Left ventricle myocardium inferior (tissue), 1 donor: ENCODE measurements around the gene NCKAP5. TPM values are rescaled to one million over a fixed set of nuclear protein-coding genes. Genes with fewer than 3 reads are reported as not detected.

Experiments used
- DNase-seq: peaks from one replicate; pipeline ENCODE4 v3.0.0-alpha.2; 2020
- H3K27ac ChIP-seq: fragments of 200-600 bp; replicated peaks from 2 replicates; pipeline ENCODE4 v1.8.0; 2021
- H3K27me3 ChIP-seq: fragments of 200-600 bp; 2 replicates; pipeline ENCODE4 v1.8.0; 2021; ENCODE audit warnings: low read depth
- H3K36me3 ChIP-seq: fragments of 200-600 bp; 2 replicates; pipeline ENCODE4 v1.8.0; 2021
- H3K4me1 ChIP-seq: fragments of 200-600 bp; 2 replicates; pipeline ENCODE4 v1.8.0; 2021
- H3K4me3 ChIP-seq: fragments of 200-600 bp; 2 replicates; pipeline ENCODE4 v1.8.0; 2021; ENCODE audit warnings: mild to moderate bottlenecking, moderate library complexity
- H3K9me3 ChIP-seq: fragments of 200-600 bp; replicated peaks from 2 replicates; pipeline ENCODE4 v1.8.0; 2021
- intact Hi-C: fragments of 100-400 bp; cut with micrococcal nuclease; formaldehyde crosslinking; loops from one replicate; pipeline ENCODE4 v1.11.0; 2022
- total RNA-seq: library from RNA; stranded (reverse); fragmentation: NEBNext Ultra II Directional; extraction: Animal tissue kit (Norgen Biotek cat#: 25700); gene quantifications from one replicate; pipeline ENCODE4 v1.2.1, GENCODE V29; 2021
- TF ChIP-seq, protein P1 (sequence below): fragments of 200-600 bp; IDR thresholded peaks from 2 replicates; pipeline ENCODE4 v1.8.0; 2021; ENCODE audit warnings: antibody characterized with exemption, mild to moderate bottlenecking, borderline replicate concordance
- donor health status: DM: no; HTN: yes; CAD: no; lungs with severe emphysema.

The NCKAP5 gene
- total RNA-seq, 1 donor from 2014 or later, result 6.0 TPM

DNA sequence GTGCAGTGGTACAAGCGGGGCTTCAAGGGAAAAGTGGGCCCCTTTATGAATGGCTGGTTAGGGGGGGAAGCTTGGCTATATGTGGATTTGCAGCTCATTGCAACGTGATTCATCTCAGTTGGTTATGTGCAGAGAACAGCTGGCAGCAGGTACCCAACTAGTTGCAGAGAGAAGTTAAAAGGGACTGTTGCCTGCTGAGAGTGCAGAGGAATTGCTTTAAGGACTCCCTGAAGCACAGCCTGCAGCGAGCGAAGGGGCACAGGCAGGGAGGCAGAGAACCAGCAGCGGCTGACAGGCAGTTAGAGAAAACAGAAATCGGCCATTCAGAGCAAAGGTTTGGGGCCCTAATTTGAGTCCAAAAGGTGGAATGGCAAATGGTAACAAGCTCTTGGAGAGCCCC, 620.1 kb downstream of the NCKAP5 start:
- Histone ChIP-seq H3K4me1 (no peaks in the 10 kb centered on the region), H3K9me3 (no peaks in the 10 kb centered on the region), H3K4me3 (no peak overlapping the region), H3K27me3 (no peaks in the 10 kb centered on the region), H3K36me3 (no peaks in the 10 kb centered on the region), H3K27ac (no peak overlapping the region)
- intact Hi-C loops, result no loop called here
- TF ChIP-seq, protein P1, sequence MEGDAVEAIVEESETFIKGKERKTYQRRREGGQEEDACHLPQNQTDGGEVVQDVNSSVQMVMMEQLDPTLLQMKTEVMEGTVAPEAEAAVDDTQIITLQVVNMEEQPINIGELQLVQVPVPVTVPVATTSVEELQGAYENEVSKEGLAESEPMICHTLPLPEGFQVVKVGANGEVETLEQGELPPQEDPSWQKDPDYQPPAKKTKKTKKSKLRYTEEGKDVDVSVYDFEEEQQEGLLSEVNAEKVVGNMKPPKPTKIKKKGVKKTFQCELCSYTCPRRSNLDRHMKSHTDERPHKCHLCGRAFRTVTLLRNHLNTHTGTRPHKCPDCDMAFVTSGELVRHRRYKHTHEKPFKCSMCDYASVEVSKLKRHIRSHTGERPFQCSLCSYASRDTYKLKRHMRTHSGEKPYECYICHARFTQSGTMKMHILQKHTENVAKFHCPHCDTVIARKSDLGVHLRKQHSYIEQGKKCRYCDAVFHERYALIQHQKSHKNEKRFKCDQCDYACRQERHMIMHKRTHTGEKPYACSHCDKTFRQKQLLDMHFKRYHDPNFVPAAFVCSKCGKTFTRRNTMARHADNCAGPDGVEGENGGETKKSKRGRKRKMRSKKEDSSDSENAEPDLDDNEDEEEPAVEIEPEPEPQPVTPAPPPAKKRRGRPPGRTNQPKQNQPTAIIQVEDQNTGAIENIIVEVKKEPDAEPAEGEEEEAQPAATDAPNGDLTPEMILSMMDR, result no peak
- DNase-seq, result no peak

DNA sequence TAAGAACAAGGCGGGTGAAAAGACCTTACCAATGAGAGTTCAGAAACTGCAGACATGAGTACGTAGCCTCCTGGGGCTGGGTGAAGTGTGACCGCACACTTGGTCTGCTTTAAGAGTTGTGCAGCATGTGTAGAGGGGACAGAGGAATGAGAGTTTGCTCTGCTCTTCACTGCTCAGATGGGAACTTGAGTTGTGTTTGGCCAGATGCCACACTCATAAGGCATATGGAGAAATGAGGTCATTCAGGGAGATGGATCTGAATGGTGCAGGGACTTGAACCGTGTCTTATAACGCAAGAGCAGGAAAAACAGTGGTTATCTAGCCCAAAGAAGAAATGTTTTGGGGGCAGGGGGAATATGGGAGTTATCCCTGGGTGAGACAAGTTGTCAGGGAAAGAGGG, 624.4 kb downstream of the NCKAP5 start:
- TF ChIP-seq, protein P1, result no peak
- intact Hi-C loops, result no loop called here
- Histone ChIP-seq H3K9me3 (no peaks in the 10 kb centered on the region), H3K4me3 (no peak overlapping the region), H3K27me3 (no peaks in the 10 kb centered on the region), H3K36me3 (no peaks in the 10 kb centered on the region), H3K4me1 (peaks cover 4% of the 10 kb centered on the region), H3K27ac (no peak overlapping the region)
- no peak for DNase-seq

DNA sequence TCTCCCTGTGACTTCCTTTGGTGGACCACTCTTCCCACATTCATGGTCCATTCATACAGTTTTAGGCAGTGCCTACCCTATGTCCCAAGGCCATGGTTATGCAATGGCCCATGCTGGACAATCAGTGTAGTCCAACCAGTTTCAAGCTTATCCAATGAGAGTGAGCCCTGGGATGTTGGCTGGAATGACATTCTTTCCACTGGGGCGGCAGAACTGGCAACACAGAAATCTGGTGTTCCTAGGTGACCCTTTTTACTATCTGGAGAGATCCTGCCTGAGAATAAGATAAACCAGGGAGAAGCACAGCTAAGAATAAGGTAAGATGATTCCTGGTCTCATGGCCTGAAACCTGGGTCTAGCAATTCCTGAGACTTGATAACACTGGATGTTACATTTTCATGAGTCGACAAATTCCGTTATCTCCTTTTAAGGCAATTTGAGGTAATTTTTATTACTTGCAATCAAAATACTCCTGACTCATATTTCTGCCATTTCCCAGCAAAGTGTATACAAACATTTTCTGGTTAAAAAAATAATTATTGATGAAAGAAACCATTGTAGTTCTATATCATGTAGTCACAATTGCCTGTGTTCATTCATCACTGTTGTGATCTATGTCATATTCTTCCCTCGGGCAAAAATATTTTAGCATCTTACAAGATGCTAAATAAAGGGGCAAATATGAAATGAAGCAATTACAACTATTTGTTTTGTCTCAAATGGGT, 626.8 kb downstream of the NCKAP5 start:
- TF ChIP-seq, protein P1, result no peak
- Histone ChIP-seq H3K4me3 (no peak overlapping the region), H3K27ac (no peak overlapping the region), H3K36me3 (no peaks in the 10 kb centered on the region), H3K27me3 (no peaks in the 10 kb centered on the region), H3K4me1 (peaks cover 4% of the 10 kb centered on the region), H3K9me3 (no peaks in the 10 kb centered on the region)
- DNase-seq, result no peak
- intact Hi-C loops, result no loop called here

DNA sequence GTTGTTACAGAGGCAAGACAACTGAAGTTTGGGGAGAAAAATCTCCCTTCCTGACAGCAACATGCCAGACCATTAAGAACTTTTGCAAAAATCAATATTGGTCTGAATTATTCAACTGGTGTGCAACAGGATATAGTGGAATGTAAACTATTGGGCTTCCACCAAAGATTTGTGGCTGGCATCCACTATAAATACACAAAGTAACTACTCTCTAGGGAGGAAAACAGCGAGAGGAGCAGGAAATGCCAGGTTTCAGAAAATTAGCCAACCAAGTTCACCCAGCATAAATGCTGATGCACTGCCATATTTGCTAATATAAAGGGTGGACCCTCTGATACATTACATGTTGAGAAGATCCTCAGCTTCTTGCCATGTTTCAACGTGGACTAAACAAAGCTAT, 630.6 kb downstream of the NCKAP5 start:
- Histone ChIP-seq H3K27me3 (no peaks in the 10 kb centered on the region), H3K4me3 (no peak overlapping the region), H3K27ac (no peak overlapping the region), H3K36me3 (no peaks in the 10 kb centered on the region), H3K4me1 (peaks cover 4% of the 10 kb centered on the region), H3K9me3 (no peaks in the 10 kb centered on the region)
- TF ChIP-seq, protein P1, result no peak
- intact Hi-C loops, result no loop called here
- no peak for DNase-seq

DNA sequence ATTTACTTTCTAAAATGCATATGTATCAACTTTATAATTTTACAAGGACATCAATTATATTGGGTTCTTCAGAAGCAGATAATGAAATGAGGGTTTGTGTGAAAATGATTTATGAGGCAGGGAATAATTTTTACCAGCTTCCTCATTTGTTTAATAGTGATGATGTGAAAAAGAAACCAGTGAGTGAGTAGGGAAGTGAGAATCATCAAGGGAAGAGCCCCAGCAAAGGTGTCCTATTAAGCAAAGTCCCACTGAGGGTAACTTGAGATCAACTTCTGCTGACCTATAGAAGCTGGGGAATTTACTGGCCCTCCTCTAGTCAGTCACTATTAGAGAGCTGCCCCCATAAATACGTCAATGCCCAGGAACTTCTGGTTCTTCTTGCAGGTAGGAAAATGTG, 631.5 kb downstream of the NCKAP5 start:
- TF ChIP-seq, protein P1, result no peak
- DNase-seq, result no peak
- H3K4me1 ChIP-seq, result peaks cover 4% of the 10 kb centered on the region
- no peak overlapping the region for H3K27ac ChIP-seq
- H3K27me3 ChIP-seq, result no peaks in the 10 kb centered on the region
- no peaks in the 10 kb centered on the region for H3K9me3 ChIP-seq
- intact Hi-C loops, result no loop called here
- no peaks in the 10 kb centered on the region for H3K36me3 ChIP-seq
- no peak overlapping the region for H3K4me3 ChIP-seq
